Measurements from ENCODE around the gene GRK5. TPM values are rescaled to one million over a fixed set of nuclear protein-coding genes. Genes with fewer than 3 reads are reported as not detected.
"Not testable (repeated sequence)": the region's sequence is repeated elsewhere in the genome, so short reads cannot be mapped to it uniquely, and the experiment has no call there.

Gene GRK5
- total and polyA plus RNA-seq, 7 donors = 7.9 to 32.4 (median 19.8) TPM

DNA sequence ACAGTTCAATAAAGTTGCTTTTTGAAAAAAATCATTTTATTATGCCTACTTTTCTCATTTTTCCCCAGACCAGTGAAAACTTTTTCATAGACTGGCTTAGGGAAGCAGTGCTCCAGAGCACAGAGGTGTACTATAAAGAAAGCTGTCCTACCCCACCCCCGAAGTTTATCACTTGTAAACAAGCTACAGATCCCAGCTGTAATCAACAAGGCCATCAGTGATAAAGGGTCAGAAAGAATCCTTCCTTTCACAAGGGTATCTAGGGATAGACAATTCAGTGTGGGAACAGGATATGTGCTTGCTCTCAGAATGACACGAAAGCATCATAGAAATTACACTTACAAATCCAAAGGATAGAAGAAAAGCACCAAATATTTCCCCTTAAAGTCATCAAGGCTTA, 33.3 kb upstream of the GRK5 start:
- 64 to 76% methylated on average over 2 of the region's 2 CpGs for WGBS, 2 donors
- TF ChIP-seq POLR2AphosphoS5 (IDR thresholded peaks at IDR 0.05) (no peak), EP300 (IDR thresholded peaks at IDR 0.05) (no peak), POLR2A (IDR thresholded peaks at IDR 0.05) (no peak)
- TF ChIP-seq, protein P1, sequence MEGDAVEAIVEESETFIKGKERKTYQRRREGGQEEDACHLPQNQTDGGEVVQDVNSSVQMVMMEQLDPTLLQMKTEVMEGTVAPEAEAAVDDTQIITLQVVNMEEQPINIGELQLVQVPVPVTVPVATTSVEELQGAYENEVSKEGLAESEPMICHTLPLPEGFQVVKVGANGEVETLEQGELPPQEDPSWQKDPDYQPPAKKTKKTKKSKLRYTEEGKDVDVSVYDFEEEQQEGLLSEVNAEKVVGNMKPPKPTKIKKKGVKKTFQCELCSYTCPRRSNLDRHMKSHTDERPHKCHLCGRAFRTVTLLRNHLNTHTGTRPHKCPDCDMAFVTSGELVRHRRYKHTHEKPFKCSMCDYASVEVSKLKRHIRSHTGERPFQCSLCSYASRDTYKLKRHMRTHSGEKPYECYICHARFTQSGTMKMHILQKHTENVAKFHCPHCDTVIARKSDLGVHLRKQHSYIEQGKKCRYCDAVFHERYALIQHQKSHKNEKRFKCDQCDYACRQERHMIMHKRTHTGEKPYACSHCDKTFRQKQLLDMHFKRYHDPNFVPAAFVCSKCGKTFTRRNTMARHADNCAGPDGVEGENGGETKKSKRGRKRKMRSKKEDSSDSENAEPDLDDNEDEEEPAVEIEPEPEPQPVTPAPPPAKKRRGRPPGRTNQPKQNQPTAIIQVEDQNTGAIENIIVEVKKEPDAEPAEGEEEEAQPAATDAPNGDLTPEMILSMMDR (IDR thresholded peaks at IDR 0.05) = no peak
- peaks cover 0 to 48% (median 26%) of the 10 kb centered on the region in 4 donors for H3K4me1 ChIP-seq
- DNase-seq = no peak
- no peaks in the 10 kb centered on the region for H3K27me3 ChIP-seq
- peaks cover 20 to 66% (median 44%) of the 10 kb centered on the region in 4 donors for H3K36me3 ChIP-seq
- intact Hi-C loops (cut with DNase I) = no loop called here
- H3K27ac ChIP-seq = no peak overlapping the region
- H3K9me3 ChIP-seq = no peaks in the 10 kb centered on the region
- H3K4me3 ChIP-seq = no peak overlapping the region

DNA sequence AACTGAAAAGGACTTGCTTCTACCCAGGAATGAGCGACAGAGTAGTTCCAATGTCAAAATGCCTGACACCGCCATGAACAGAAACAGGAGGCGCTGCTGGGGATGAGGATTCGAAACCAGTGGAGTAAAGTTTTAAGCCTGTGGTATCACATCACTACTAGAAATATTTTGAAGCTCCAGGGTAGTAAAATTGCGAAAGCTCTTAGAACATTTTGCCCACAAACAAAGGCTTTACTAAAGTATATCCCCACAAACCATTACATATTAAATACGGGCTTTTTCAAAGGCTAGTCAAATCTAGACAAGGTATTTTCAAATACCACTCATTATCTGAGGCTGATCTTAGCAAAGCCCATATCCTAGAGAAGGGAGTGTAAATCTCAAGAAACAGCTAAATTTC, 31.2 kb upstream of the GRK5 start:
- Histone ChIP-seq H3K4me3 (no peak overlapping the region), H3K4me1 (peaks cover 0 to 52% (median 29%) of the 10 kb centered on the region in 4 donors), H3K9me3 (no peaks in the 10 kb centered on the region), H3K36me3 (peaks cover 12 to 45% (median 27%) of the 10 kb centered on the region in 4 donors), H3K27ac (peak overlapping the region; percentile 44 to 96 (median 70)), H3K27me3 (no peaks in the 10 kb centered on the region)
- no peak for TF ChIP-seq EP300 (IDR thresholded peaks at IDR 0.05)
- no peak for TF ChIP-seq POLR2A (IDR thresholded peaks at IDR 0.05)
- TF ChIP-seq POLR2AphosphoS5 (IDR thresholded peaks at IDR 0.05) = no peak
- TF ChIP-seq, protein P1 (IDR thresholded peaks at IDR 0.05) = no peak
- DNase-seq = no peak
- 89 to 92% methylated on average over 6 of the region's 6 CpGs for WGBS, 2 donors
- intact Hi-C loops (cut with DNase I) = no loop called here

DNA sequence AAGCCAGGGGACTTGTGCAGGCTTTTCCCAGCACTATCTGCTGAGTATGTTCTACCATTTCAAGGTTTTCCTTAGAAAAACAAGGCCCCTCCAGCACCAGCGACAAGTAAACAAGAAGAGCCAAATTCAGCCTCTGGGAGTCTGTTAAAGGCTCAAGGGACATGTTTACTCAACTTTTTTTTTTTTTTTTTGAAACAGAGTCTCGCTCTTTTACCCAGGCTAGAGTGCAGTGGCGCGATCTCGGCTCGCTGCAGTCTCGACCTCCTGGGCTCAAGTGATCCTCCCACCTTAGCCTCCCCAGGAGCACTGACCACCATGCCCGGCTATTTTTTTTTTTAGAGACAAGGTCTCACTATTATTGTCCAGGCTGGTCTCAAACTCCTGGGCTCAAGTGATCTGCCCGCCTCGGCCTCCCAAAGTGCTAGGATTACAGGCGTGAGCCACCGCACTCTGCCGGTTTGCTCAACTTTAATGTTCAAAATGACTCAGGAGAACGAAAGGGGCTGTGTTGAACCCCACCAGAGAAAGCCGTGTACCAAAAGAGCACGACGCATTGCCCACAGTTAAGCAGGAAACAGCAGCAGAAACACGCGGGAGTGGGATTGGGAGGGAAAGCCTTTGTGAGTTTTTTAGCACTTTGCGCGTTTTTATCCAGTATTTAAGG, 29.5 kb upstream of the GRK5 start:
- peak overlapping the region; percentile 91 to 96 (median 94) for H3K27ac ChIP-seq
- WGBS, 2 donors = 4 to 16% methylated on average over 21 of the region's 21 CpGs
- peaks cover 0 to 28% (median 10%) of the 10 kb centered on the region in 4 donors for H3K36me3 ChIP-seq
- H3K27me3 ChIP-seq = no peaks in the 10 kb centered on the region
- no peak for DNase-seq
- intact Hi-C loops (cut with DNase I) = no loop called here
- H3K4me1 ChIP-seq = peaks cover 0 to 47% (median 29%) of the 10 kb centered on the region in 4 donors
- H3K9me3 ChIP-seq = no peaks in the 10 kb centered on the region
- peak overlapping the region; percentile 59 to 77 (median 73) for H3K4me3 ChIP-seq
- TF ChIP-seq, protein P1 (IDR thresholded peaks at IDR 0.05) = no peak
- TF ChIP-seq POLR2A (IDR thresholded peaks at IDR 0.05) (no peak), EP300 (IDR thresholded peaks at IDR 0.05) (no peak), POLR2AphosphoS5 (IDR thresholded peaks at IDR 0.05) (no peak)

DNA sequence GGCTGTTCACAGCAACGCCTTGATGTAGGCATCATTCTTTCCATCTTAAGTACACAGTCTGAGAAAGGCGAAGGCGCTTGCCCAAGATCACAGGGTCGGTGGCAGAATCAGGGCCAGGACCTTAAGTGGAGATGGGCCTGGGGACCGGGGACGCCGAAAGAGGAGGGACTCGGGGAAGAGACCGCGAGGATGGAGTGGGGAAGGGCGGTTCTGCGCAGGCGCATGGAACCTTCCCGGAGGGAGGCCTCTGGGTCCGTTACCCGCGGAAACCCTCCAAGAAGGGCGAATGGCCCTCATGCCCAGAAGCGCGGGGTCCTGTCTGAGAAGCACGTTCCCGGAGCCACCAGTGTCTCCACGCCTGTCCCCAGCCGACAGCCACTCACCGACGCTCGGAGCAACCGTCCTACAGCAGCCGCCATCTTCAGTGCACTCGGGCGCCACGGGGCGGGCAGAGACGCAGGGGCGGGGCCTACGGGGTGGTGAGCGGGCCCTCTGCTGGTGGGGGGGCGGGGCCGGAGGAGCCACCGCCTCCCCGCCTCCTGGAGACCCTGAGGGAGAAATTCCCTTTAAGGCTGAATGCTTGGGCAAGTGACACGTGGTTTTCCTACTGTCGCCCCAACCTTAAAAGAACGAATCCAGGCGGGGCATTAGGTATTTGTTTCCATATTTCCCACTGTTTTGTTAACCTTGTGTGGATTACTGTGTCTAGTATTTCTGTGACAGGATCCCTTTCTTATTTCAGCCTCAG, 28.8 kb upstream of the GRK5 start, which contains the start of gene PRDX3:
Gene PRDX3 (minus strand): TSS at position 441 of the 748 bp plus-strand sequence. CDS start 22 bp downstream, at position 419.
- H3K27me3 ChIP-seq = no peaks in the 10 kb centered on the region
- H3K36me3 ChIP-seq = peaks cover 0 to 21% (median 3%) of the 10 kb centered on the region in 4 donors
- 0 to 1% methylated on average over 45 of the region's 45 CpGs for WGBS, 2 donors
- intact Hi-C loops (cut with DNase I) = no loop called here
- peak within 1 kb of the TSS; percentile 59 to 77 (median 73) for H3K4me3 ChIP-seq
- peak; percentile 96 for DNase-seq
- TF ChIP-seq POLR2AphosphoS5 (IDR thresholded peaks at IDR 0.05) (peak; percentile 85 to 98 (median 96)), POLR2A (IDR thresholded peaks at IDR 0.05) (peak; percentile 77 to 80), EP300 (IDR thresholded peaks at IDR 0.05) (no peak)
- TF ChIP-seq, protein P1 (IDR thresholded peaks at IDR 0.05) = peak in 1 of 4 experiments; percentile 19
- H3K4me1 ChIP-seq = peaks cover 0 to 41% (median 29%) of the 10 kb centered on the region in 4 donors
- no peaks in the 10 kb centered on the region for H3K9me3 ChIP-seq
- peak within 1 kb of the TSS; percentile 91 to 96 (median 94) for H3K27ac ChIP-seq

DNA sequence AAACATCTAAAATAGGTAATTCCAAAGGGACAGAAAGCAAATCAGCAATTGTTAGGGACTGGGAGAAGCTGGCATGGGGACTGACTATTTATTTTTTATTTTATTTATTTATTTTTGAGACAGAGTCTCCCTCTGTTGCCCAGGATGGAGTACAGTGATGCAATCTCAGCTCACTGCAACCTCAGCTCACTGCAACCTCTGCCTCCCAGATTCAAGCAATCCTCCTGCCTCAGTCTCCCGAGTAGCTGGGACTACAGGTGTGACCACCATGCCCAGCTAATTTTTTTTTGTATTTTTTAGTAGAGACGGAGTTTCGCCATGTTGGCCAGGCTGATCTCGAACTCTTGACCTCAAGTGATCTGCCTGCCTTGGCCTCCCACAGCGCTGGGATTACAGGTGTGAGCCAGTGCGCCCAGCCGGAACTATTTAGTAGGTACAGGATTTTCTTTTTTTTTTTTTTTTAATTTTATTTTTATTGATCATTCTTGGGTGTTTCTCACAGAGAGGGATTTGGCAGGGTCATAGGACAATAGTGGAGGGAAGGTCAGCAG, 26.4 kb upstream of the GRK5 start:
- intact Hi-C loops (cut with DNase I); H3K36me3 ChIP-seq: not testable (repeated sequence)
- H3K4me1 ChIP-seq = peaks cover 0 to 31% (median 24%) of the 10 kb centered on the region in 4 donors

More for the DNA sequence above, 26.4 kb upstream of the GRK5 start:
- H3K4me3 ChIP-seq, H3K27me3 ChIP-seq, DNase-seq, H3K9me3 ChIP-seq, H3K27ac ChIP-seq: not testable (repeated sequence)
- 97% methylated on average over 7 of the region's 7 CpGs for WGBS, 2 donors

All from sigmoid colon (tissue), 7 donors.